Activated CD4-positive, alpha-beta T cell treated with anti-CD3 and anti-CD28 coated beads, Interleukin-10, Interleukin-2, amounts not matched to agents 100 ng/mL and 50 ng/mL, durations not matched to agents 16 hours and 8 hours (primary cell): ENCODE results near the gene N4BP3.
A peak's percentile ranks its signal among the peaks of the same experiment; 100 is the strongest.

Source experiments
- DNase-seq: peaks from one replicate; pipeline ENCODE4 v3.0.0-alpha.2; 2020

The N4BP3 gene

DNA sequence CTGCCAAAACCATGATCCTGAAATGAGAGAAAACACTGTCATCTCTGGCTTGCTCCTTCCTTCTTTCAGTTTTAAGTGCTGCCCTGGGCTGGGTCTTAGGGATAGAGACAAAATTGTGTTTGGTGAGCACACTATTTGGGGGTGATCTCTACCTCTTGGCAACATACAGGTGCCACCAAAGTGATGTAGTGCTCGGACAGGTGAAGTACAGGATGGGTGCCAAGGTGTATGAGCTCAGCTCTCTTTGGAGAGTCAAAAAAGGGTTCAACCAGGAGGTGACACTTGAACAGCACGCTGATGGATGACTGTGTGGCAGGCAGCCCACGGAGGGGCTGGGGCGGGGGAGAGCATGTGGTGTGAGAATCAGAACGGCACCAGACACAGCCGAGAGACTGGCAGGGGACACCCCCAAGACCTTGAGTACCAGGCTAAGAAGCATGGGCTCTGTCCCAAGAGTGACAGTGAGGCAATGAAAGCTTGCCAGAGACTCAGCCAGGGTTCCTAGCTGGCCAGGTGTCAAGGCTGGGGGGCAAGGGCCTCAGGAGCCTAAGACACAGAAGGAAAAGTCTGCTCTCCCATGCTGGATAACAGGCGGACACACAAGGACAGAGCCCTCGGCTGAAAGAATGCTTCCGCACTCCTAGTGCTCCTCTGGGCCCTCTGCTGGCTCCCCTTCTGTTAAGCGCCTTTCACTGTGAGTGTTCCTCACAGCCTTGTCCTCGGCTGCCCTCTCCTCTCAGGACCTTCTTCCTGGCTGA, 37.8 kb downstream of the N4BP3 start:
- DNase-seq, result no peak

DNA sequence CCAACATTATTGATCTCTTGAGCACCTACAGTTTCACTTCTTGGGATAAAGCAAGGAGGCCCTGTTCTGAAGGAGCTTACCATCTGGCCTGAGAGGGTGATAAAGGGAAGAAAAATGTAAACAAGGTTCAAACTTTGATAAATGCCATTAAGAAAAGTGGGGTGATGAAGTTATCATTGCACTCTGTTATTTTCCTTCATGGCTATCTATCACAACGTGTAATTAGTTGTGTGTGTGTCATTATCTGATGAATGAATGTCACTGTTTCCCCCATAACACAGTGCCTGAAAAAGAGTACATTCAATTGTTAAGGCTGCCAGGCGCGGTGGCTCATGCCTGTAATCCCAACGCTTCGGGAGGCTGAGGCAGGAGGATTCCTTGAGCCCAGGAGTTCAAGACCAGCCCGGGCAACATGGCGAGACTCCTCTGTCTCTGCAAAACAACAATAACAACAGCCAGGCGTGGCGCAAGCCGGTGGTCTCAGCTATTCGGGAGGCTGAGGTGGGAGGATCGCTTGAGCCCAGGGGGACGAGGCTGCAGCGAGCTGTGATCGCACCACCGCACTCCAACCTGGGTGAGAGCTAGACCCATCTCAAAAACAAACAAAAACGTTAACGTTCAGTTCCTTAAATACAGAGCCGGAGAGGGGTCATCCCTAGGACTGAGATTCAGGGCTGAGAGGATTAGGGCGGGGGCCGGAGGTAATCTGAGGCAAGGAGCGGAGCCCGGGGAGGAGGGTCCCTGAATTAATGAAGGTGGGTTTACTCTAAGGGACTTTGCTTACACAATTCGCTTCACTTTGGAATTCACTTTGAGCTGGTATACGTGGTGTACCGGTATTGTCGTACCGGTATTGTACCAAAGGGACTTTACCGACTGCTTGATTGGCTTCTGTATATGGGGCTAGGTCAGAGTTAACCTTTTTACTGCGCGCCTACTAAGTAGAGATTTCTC, 39.4 kb downstream of the N4BP3 start:
- DNase-seq, result no peak

DNA sequence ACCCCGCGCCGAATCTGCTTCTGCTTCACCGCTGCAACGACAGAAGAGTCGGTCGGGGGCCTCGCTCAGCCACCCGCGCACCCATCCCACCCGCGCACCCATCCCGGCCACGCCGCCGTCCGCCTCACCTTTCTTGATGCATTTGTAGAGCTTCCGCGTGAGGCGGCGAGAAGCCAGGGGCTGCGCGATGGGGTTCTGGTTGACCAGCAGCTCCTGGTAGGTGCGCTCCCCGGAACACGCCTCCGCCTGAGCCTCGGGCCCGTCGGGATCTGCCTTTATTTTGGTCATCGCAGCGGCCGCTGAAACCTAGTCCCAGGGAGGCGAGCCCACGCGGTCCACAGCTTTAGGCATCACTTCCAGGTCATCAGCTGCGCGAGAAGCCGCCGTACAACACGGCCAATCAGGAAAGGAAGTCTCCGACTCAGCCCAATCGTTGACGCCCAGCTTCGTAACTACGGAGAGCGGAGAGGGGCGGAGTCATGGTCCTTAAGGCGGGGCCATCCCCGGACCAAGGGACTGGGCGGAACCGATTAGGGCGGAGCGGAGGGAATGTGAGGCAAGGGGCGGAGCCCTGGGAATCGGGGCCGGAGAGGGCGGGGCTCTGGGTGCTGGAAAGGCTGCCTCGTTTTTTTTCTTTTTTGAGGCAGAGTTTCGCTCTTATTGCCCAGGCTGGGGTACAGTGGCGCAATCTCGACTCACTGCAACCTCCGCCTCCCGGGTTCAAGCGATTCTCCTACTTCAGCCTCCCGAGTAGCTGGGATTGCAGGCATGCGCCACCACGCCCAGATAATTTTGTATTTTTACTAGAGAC, 40.4 kb downstream of the N4BP3 start, which contains the start of gene NHP2:
Gene NHP2 (minus strand): TSS at position 356 of the 811 bp plus-strand sequence. CDS start 68 bp downstream, at position 288.
- peak; percentile 99 for DNase-seq

DNA sequence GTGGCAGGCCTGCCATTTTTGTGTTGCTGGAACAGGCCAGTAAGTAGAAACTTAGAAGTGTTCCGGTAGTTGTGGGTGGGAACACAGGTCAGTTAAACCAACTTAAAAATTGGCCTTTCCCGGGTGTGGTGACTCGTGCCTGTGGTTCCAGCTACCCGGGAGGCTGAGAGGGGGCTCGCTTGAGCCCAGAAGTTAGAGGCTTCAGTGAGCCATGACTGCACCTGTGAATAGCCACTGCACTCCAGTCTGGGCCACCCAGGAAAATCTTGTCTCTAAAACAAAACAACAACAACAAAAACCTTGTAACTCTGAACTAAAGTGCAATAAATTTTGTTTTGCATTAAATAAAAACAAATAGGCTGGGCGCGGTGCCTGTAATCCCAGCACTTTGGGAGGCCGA, 41.7 kb downstream of the N4BP3 start:
- no peak for DNase-seq

DNA sequence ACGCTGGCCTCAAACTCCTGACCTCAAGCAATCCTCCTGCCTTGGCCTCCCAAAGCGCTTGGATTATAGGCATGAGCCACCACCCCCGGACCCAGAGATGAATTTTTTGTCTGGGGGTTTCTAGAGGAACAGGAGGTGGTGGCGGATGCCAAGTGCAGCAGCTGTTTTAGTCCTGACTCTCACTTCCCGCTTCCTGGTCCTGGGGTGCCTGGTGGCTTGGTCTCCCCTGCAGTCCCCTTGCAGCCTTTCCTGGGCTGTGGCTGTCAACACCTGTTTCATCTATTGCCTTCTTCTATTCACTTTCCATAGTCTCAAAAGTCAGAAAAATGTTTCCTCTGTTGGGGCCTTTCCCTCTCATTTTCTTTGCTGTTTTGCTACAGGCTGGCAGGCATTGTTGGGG, 46.8 kb downstream of the N4BP3 start:
- DNase-seq, result no peak

DNA sequence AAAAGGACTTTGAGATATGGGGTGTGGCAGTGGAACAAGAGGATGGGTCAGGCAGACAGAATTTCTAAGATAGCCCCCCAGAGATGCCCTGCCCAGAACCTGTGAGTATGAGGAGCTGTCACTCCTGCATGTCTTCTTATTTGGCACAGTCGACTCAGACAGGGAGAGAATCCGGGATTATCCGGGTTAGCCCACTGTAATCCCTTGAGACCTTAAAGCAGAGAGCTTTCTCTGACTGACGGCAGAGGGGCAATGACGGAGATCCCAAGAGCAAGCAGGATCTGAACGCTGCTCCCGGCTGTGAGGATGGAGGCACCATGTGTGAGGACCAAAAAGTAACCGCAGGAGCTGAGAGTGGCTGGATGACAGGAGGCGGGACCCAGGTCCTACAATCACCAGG, 49.1 kb downstream of the N4BP3 start:
- no peak for DNase-seq

DNA sequence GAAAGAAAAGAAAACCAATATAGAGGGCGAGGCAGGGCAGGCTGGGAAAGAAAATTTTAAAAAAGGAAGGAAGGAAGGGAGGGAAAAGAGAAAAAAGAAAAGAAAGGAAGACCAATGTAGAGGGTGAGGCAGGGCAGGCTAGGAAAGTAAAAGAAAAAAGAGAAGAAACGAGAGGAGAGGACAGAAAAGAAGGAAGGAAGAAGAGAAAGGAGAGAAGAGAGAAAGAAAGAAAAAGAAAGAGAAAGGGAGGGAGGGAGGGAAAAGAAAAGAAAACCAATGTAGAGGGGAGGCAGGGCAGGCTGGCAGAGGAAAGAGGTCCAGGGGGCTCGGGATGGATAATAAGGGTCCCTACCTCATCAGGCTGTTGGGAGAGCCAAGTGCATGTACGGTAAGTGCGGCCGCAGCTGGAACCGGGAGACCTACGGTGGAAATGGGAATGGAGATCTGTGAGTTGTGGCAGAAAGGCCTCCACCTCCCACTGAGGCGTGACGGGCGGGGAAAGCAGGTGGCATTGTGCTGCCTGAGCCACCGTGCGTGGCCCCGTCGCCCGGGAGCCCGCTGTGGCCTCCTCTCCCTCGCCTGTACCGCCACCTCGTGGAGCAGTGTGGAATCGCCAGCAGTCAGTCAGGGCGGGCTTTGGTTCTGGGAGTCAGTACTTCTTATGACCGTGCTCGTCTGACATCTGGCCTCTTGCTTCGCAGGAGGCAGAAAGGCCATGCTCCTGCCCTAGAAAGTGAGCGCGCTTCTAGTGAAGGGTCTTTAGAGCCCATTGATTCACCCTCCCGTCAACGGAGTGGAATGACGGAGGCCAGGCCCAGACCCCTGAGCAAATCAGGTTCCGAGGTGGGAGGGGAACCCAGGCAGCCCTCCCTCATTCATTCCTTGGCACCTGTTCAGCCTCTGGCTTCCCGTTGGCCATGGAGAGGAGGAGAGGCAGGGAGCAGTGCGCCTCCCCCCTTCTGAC, 50.7 kb downstream of the N4BP3 start:
- DNase-seq, result peak; percentile 90

DNA sequence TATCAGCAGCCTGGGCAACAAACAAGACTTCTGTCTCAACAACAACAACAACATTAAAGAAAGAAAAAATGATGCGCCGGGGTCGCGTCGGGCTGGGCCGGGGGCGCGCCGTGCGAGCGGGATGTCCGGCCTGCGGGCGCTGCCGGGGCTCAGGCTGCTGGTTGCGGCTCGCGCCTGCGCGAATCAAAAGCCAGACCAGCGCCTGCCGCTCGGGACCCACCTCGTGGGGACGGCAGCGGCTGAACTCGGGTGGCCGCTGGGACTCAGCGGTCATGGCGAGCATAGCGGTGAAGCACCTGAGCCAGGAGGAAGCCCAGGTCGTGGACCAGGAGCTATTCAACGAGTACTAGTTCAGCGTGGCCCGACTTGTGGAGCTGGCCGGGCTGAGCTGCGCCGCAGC, 52.2 kb downstream of the N4BP3 start:
- DNase-seq, result no peak

DNA sequence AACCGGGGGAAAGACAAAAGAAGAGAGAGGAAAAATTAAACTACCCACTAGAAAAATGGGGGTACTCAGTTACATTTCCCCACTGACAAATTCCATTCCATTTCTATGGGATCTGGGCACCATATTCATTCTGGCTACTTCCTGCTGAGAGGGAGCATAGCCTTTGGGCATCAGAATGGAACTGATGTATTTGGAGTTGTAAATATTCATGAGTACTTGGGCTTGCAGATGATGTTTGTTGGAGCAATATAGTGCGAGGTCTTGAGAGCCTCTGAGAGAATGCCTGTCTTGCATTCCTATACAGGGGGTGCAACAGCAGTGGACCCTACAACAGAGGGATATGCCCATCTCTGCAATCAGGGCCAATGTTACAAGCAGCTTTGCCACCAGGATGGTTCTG, 57.1 kb downstream of the N4BP3 start:
- DNase-seq, result no peak

DNA sequence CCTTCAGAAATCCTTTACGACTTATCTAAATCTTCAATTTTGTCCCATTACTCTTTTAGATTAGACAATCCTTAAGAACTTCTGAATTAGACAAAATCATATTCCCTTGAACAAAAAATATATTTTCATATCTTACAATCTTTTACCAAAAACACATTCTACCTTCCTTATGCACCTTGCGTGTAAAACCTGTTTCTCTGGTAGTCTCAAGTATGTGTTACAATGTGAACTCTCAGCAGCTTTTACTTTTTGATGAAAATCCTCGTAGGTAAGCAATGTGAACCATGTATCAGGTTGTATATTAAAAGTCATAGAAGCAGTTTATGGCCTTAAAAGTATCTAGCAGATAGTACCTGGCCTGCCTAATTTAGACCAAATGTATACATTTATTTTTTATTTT, 61.1 kb downstream of the N4BP3 start:
- no peak for DNase-seq
